Neural progenitor cell (in vitro differentiated cells): Measurements from ENCODE around the gene ADSS1. TPM values are rescaled to one million over a fixed set of nuclear protein-coding genes. Genes with fewer than 3 reads are reported as not detected.

Source experiments
- DNase-seq: peaks from one replicate; pipeline ENCODE4 v3.0.0-alpha.2; 2016; ENCODE audit warnings: low spot score
- H2AFZ ChIP-seq: fragments of 200-600 bp; sonication (generic); replicated peaks from 2 replicates; pipeline ENCODE4 v1.6.1; 2016; ENCODE audit warnings: antibody characterized with exemption
- H3F3A ChIP-seq: fragments of 200-600 bp; sonication (generic); 2 replicates; pipeline ENCODE4 v1.6.1; 2016; ENCODE audit warnings: antibody characterized with exemption, low read depth
- H3K27ac ChIP-seq: fragments of 200-600 bp; sonication (generic); 2 replicates; pipeline ENCODE4 v1.5.1; 2016; ENCODE audit warnings: mild to moderate bottlenecking
- H3K27me3 ChIP-seq: fragments of 200-600 bp; sonication (generic); 2 replicates; pipeline ENCODE4 v1.6.1; 2016; ENCODE audit warnings: mild to moderate bottlenecking, moderate library complexity
- H3K36me3 ChIP-seq: fragments of 200-600 bp; sonication (generic); 2 replicates; pipeline ENCODE4 v1.5.1; 2016
- H3K4me1 ChIP-seq: fragments of 200-600 bp; sonication (generic); 2 replicates; pipeline ENCODE4 v1.6.1; 2016; ENCODE audit warnings: mixed run types
- H3K4me2 ChIP-seq: fragments of 200-600 bp; sonication (generic); 2 replicates; pipeline ENCODE4 v1.6.1; 2016
- H3K4me3 ChIP-seq: fragments of 200-600 bp; sonication (generic); 2 replicates; pipeline ENCODE4 v1.5.1; 2016
- H3K79me2 ChIP-seq: fragments of 200-600 bp; sonication (generic); 2 replicates; pipeline ENCODE4 v1.6.1; 2016; ENCODE audit warnings: low read depth
- H3K9ac ChIP-seq: fragments of 200-600 bp; sonication (generic); 2 replicates; pipeline ENCODE4 v1.6.1; 2016
- H3K9me3 ChIP-seq: fragments of 200-600 bp; sonication (generic); 2 replicates; pipeline ENCODE4 v1.5.1; 2016; ENCODE audit warnings: low read depth
- H4K20me1 ChIP-seq: fragments of 200-600 bp; sonication (generic); 2 replicates; pipeline ENCODE4 v1.6.1; 2016; ENCODE audit warnings: low read depth
- H3K27ac Mint-ChIP-seq: 3 replicates; pipeline ENCODE4 v1.8.0; 2021; ENCODE audit warnings: mixed read lengths
- H3K27me3 Mint-ChIP-seq: 2 replicates; pipeline ENCODE4 v1.8.0; 2022; ENCODE audit warnings: low read depth, mild to moderate bottlenecking, inconsistent platforms, moderate library complexity, mixed read lengths; ENCODE audit not compliant: insufficient read depth
- H3K36me3 Mint-ChIP-seq: 3 replicates; pipeline ENCODE4 v1.8.0; 2021; ENCODE audit warnings: mixed read lengths
- H3K4me1 Mint-ChIP-seq: 3 replicates; pipeline ENCODE4 v1.8.0; 2021; ENCODE audit warnings: mixed read lengths
- H3K4me3 Mint-ChIP-seq: 3 replicates; pipeline ENCODE4 v1.8.0; 2021; ENCODE audit warnings: mild to moderate bottlenecking, moderate library complexity, mixed read lengths
- H3K9me3 Mint-ChIP-seq: 3 replicates; pipeline ENCODE4 v1.8.0; 2020; ENCODE audit warnings: mixed read lengths
- EZH2 ChIP-seq: fragments of 200-600 bp; sonication (generic); IDR thresholded peaks from 2 replicates; pipeline ENCODE4 v1.6.1; 2017; ENCODE audit warnings: antibody characterized with exemption, mild to moderate bottlenecking, moderate library complexity
- EZH2phosphoT487 ChIP-seq: fragments of 200-600 bp; sonication (generic); IDR thresholded peaks from 2 replicates; pipeline ENCODE4 v1.6.1; 2017; ENCODE audit warnings: antibody characterized with exemption
- total RNA-seq: library from RNA; depleted of rRNA; stranded (reverse); fragments of >200 nt; gene quantifications from 2 replicates; pipeline ENCODE4 v1.2.3, GENCODE V29; 2015; ENCODE audit warnings: low replicate concordance
- TF ChIP-seq, protein P1 (sequence below): fragments of 200-600 bp; sonication (generic); IDR thresholded peaks from 2 replicates; pipeline ENCODE4 v1.5.1; 2017; ENCODE audit warnings: antibody characterized with exemption, mild to moderate bottlenecking

Gene ADSS1
- total RNA-seq, 1 donor from 2014 or later, result 26.4 TPM

DNA sequence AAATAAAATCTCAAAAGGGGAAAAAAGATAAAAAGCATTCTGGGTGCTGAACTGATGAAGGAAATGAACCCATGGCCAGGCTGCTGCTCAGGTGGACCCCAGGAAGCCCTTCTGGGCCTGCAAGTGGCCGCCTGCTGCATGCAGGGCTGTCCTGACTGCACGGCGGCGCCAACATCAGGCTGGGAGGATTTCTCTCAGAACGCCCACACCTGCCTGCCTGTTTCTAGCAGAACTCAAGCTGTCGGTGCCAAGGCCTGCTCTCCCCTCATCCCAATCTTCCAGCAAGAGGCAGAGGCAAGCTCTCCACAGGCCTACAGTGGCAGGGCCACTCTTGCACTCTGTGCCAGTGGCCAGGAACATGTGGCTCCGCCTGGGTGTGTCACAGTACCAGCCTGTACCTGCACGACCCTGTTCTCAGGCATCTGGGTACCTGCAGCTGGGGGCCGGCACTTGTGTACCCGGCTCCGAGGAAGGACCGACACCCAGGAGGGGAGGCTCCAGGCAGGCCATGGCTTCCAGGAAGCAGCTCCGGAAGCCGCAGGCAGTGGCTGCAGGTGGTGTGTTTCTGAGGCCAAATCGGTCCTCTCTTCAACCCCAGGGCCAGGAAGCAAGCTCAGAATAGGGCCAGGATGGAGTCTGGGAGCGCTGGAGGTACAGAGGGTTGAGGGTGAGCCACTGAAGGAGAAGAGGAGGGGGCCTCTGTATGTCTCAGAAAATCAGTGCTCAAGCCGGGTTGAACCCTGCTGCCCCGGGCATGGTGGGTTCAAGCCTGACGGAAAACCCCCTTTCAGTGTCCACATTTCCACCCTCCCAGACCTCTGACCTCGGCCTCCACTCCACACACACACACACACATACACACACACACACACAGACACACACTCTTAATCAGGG is 37.2 kb upstream of the ADSS1 start:
- Mint-ChIP-seq H3K4me1 (peaks cover 25% of the 10 kb centered on the region), H3K27me3 (peaks cover 9% of the 10 kb centered on the region), H3K4me3 (peak overlapping the region; percentile 55), H3K27ac (no peak overlapping the region), H3K9me3 (peaks cover 3% of the 10 kb centered on the region), H3K36me3 (no peaks in the 10 kb centered on the region)
- peak; percentile 1 for DNase-seq
- TF ChIP-seq EZH2phosphoT487, result no peak
- TF ChIP-seq, protein P1, sequence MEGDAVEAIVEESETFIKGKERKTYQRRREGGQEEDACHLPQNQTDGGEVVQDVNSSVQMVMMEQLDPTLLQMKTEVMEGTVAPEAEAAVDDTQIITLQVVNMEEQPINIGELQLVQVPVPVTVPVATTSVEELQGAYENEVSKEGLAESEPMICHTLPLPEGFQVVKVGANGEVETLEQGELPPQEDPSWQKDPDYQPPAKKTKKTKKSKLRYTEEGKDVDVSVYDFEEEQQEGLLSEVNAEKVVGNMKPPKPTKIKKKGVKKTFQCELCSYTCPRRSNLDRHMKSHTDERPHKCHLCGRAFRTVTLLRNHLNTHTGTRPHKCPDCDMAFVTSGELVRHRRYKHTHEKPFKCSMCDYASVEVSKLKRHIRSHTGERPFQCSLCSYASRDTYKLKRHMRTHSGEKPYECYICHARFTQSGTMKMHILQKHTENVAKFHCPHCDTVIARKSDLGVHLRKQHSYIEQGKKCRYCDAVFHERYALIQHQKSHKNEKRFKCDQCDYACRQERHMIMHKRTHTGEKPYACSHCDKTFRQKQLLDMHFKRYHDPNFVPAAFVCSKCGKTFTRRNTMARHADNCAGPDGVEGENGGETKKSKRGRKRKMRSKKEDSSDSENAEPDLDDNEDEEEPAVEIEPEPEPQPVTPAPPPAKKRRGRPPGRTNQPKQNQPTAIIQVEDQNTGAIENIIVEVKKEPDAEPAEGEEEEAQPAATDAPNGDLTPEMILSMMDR, result no peak
- TF ChIP-seq EZH2, result no peak
- no peak overlapping the region for H2AFZ ChIP-seq
- peaks cover 28% of the 10 kb centered on the region for H3F3A ChIP-seq
- H3K4me2 ChIP-seq, result no peak overlapping the region
- H4K20me1 ChIP-seq, result peaks cover 17% of the 10 kb centered on the region
- no peaks in the 10 kb centered on the region for H3K27me3 ChIP-seq
- peaks cover 51% of the 10 kb centered on the region for H3K4me1 ChIP-seq
- no peaks in the 10 kb centered on the region for H3K36me3 ChIP-seq
- H3K27ac ChIP-seq, result no peak overlapping the region
- H3K4me3 ChIP-seq, result no peak overlapping the region
- no peak overlapping the region for H3K9ac ChIP-seq
- no peaks in the 10 kb centered on the region for H3K9me3 ChIP-seq
- peaks cover 21% of the 10 kb centered on the region for H3K79me2 ChIP-seq

DNA sequence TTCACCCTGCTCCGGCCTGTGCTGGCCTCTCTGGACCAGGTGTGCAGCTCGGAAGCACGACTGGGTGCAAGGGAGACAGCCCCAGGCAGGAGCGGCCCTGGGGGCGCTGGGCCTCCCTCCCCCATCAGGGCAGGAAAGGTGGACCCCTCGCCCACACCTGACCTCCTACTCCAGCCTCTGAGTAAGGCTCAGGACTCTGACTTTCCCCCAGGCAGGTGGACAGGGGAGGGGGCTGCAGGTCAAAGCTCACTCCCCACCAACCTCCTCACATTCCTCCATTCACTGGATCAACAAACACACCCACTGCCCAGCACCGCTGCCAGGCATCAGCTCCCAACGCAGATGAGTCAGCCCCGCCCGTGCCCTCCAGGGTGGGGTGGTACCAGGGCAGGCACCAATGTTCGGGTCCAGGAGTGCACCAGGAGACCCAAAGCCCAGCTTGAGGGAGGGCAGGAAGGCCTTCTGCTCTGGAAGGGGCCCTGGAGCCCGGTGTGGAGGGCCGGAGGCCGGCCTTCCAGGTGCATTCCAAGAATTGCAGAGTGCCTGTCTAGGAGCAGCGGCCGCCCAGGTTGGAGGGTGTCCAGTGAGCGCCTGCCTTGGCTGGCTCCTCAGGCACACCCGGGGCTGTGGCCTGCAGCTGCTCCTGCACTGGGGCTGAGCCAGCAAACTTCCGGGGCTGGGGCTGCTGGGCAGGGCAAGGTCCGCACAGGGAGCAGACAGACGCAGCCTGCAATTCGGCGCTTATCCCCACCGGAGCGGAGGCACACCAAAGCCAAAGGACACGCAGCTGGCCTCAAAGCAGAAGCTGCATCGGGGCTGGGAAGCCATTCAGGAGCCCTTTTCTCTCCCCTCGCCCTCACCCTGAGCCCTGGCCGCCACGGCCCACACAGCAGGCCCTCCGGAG is 36.2 kb upstream of the ADSS1 start:
- peak; percentile 52 for DNase-seq
- H2AFZ ChIP-seq, result no peak overlapping the region
- H3K36me3 Mint-ChIP-seq, result no peaks in the 10 kb centered on the region

DNA sequence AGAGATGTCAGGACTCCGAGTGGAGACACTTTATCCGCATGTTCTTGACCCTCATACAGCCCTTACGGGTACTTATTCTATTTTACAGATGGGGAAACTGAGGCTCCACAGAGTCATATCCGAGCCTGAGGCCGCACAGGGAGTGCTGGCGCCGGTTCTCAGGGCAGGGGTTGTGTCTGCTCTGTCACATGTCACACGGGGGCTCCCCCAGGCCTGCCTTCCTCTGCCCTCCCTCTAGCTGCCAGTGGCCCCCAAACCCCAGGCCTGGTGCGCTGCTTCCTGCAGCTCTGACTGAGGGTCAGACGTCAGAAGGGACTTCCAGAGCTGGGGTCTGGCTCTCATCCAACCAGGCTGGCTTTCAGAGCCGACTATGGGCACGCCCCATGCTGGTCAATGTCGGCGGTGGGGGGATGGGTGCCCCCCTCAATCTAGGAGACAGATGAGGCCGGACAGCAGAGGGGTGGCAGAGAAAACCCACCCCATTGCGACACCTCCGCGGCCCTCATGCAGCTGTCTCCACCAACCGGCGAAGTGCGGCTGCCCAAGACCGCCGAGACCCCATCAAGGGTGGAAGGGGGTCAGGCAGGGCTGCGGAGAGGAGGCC is 35.4 kb upstream of the ADSS1 start:
- Mint-ChIP-seq H3K9me3 (peaks cover 3% of the 10 kb centered on the region), H3K4me1 (peaks cover 14% of the 10 kb centered on the region), H3K27ac (no peak overlapping the region), H3K36me3 (no peaks in the 10 kb centered on the region), H3K27me3 (peaks cover 9% of the 10 kb centered on the region), H3K4me3 (peak overlapping the region; percentile 72)
- Histone ChIP-seq H3K4me2 (peak overlapping the region; percentile 99), H3K4me3 (peak overlapping the region; percentile 63), H3K9ac (no peak overlapping the region), H4K20me1 (peaks cover 22% of the 10 kb centered on the region), H3K9me3 (no peaks in the 10 kb centered on the region), H3K79me2 (peaks cover 23% of the 10 kb centered on the region), H2AFZ (peak overlapping the region; percentile 89), H3K27me3 (no peaks in the 10 kb centered on the region), H3K36me3 (no peaks in the 10 kb centered on the region), H3K4me1 (peaks cover 35% of the 10 kb centered on the region), H3K27ac (no peak overlapping the region), H3F3A (peaks cover 20% of the 10 kb centered on the region)
- no peak for DNase-seq
- no peak for TF ChIP-seq EZH2
- TF ChIP-seq, protein P1, result no peak
- TF ChIP-seq EZH2phosphoT487, result no peak

More for the DNA sequence above, 36.2 kb upstream of the ADSS1 start:
- no peaks in the 10 kb centered on the region for H3K27me3 ChIP-seq
- H4K20me1 ChIP-seq, result peaks cover 21% of the 10 kb centered on the region
- peaks cover 16% of the 10 kb centered on the region for H3K4me1 Mint-ChIP-seq
- H3K79me2 ChIP-seq, result peaks cover 23% of the 10 kb centered on the region
- TF ChIP-seq EZH2phosphoT487 (no peak), EZH2 (no peak)
- TF ChIP-seq, protein P1, result no peak
- peaks cover 3% of the 10 kb centered on the region for H3K9me3 Mint-ChIP-seq
- H3K4me2 ChIP-seq, result no peak overlapping the region
- H3K27ac Mint-ChIP-seq, result no peak overlapping the region
- peaks cover 20% of the 10 kb centered on the region for H3F3A ChIP-seq
- no peaks in the 10 kb centered on the region for H3K9me3 ChIP-seq
- H3K9ac ChIP-seq, result no peak overlapping the region
- H3K27me3 Mint-ChIP-seq, result peaks cover 9% of the 10 kb centered on the region
- H3K4me3 ChIP-seq, result no peak overlapping the region
- H3K4me1 ChIP-seq, result peaks cover 41% of the 10 kb centered on the region
- no peaks in the 10 kb centered on the region for H3K36me3 ChIP-seq
- peak overlapping the region; percentile 58 for H3K4me3 Mint-ChIP-seq
- H3K27ac ChIP-seq, result no peak overlapping the region
